Sigmoid colon (tissue), 7 donors: Measurements from ENCODE around the gene AURKB. TPM values are rescaled to one million over a fixed set of nuclear protein-coding genes. Genes with fewer than 3 reads are reported as not detected.

Experiments
- DNase-seq: peaks from one replicate; pipeline ENCODE4 v3.0.0-alpha.2; 2019
- H3K27ac ChIP-seq, 4 donors: fragments of 200-600 bp; sonication (generic); one replicate each; pipeline ENCODE4 v1.5.1; 2016 to 2019; ENCODE audit warnings: mild to moderate bottlenecking in 1 of 4
- H3K27me3 ChIP-seq, 3 donors: fragments of 200-600 bp; sonication (generic); one replicate each; pipeline ENCODE4 v1.5.1; 2019; ENCODE audit warnings: mild to moderate bottlenecking in 1 of 3
- H3K36me3 ChIP-seq, 4 donors: fragments of 200-600 bp; sonication (generic); one replicate each; pipeline ENCODE4 v1.5.1; 2016 to 2019
- H3K4me1 ChIP-seq, 4 donors: fragments of 200-600 bp; sonication (generic); one replicate each; pipeline ENCODE4 v1.5.1; 2017 to 2019
- H3K4me3 ChIP-seq, 4 donors: fragments of 200-600 bp; sonication (generic); one replicate each; pipeline ENCODE4 v1.5.1; 2017 to 2019; ENCODE audit warnings: mild to moderate bottlenecking in 2 of 4, moderate library complexity in 1 of 4
- H3K9me3 ChIP-seq, 4 donors: fragments of 200-600 bp in 3 of 4; sonication (generic) in 3 of 4; one replicate each; pipeline versions ENCODE4 v1.5.1 to v1.6.1; 2013 to 2019
- CTCF ChIP-seq, 4 experiments: fragments of 450-650 bp in 3 of 4; fragments of 200-600 bp in 1 of 4; IDR thresholded peaks; one replicate each; pipeline ENCODE4 v1.5.1; 2016 to 2019; ENCODE audit warnings: antibody characterized with exemption in 4 of 4, mild to moderate bottlenecking in 3 of 4, moderate library complexity in 2 of 4
- EP300 ChIP-seq, 4 donors: sonication (generic); formaldehyde crosslinking; IDR thresholded peaks; one replicate each; pipeline ENCODE4 v1.6.1; 2017; ENCODE audit warnings: antibody characterized with exemption in 4 of 4
- POLR2A ChIP-seq, 2 donors: fragments of 450-650 bp; IDR thresholded peaks; one replicate each; pipeline ENCODE4 v1.6.1; 2016; ENCODE audit warnings: antibody characterized with exemption in 2 of 2, mild to moderate bottlenecking in 2 of 2, moderate library complexity in 2 of 2
- POLR2AphosphoS5 ChIP-seq, 4 donors: sonication (generic); formaldehyde crosslinking; IDR thresholded peaks; one replicate each; pipeline ENCODE4 v1.6.1; 2017; ENCODE audit warnings: antibody characterized with exemption in 4 of 4
- WGBS, 2 donors: extraction: QIAGEN DNeasy Blood & Tissue Kit; methylation state at CpG; one replicate each; pipeline ENCODE4 v1.1.7; 2013; 5-methylcytosine and 5-hydroxymethylcytosine counted together
- intact Hi-C: fragments of 100-400 bp; cut with DNase I; formaldehyde crosslinking; loops from one replicate; pipeline ENCODE4 v1.15.1; 2023
- polyA plus RNA-seq, 3 donors: library from polyadenylated mRNA; stranded (reverse); fragments of 200-250 nt; gene quantifications; one replicate each; pipeline ENCODE4 v1.2.3, GENCODE V29; 2013
- total RNA-seq, 4 donors: library from RNA; depleted of rRNA; stranded (reverse); fragments of >200 nt; gene quantifications; one replicate each; pipeline ENCODE4 v1.1.0, GENCODE V29; 2016
- donor health status: healthy with polysubstance abuse.
- donor health status: Bipolar disorder and iron deficiency.
- donor health status: healthy.

The AURKB gene
- total and polyA plus RNA-seq, 7 donors, result 1.4 to 45.6 (median 3.3) TPM; not detected in 2

DNA sequence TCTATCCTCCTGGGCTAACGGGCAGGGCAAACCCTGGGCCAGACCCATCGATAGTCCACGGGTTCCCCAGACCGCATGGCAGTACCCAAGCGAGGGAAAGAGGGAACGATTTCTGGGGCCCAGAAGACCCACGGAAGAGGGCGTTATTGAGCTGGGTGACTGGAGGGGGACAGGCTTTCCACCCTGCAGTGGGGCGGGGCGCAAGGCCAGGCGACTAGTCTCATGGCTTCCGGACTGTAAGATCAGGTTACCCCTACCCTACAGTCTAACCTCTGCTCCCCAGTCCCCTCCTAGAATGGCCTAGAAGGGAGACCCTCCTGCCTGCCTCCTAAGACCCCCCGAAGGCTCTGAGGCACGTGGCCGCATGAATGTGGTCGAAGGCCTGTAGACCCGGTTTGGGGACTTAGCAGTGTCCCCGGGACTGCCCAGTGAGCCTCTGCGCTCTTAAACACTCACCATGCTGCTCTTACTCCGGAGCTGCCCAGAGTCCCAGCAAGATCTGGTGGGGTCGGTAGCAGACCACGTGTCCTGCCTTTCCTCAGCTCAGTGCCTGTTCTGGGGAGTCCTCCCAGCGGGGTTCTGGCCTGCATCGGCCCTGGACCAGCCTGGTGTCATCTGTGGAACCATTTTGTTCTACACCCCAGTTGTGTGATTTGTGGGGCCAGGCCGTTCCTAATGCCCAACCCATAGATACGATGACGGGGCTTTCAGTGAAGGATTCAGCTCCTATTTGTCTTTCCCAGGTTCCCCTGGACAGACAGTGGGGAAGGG lies 13.2 kb upstream of the AURKB start:
- peak; percentile 85 for DNase-seq
- Histone ChIP-seq H3K9me3 (no peaks in the 10 kb centered on the region), H3K27ac (peak overlapping the region; percentile 95 to 98 (median 96)), H3K27me3 (no peaks in the 10 kb centered on the region), H3K4me1 (peaks cover 0 to 42% (median 23%) of the 10 kb centered on the region in 4 donors), H3K36me3 (peaks cover 4 to 13% (median 10%) of the 10 kb centered on the region in 4 donors), H3K4me3 (peak overlapping the region; percentile 45 to 71 (median 66))
- WGBS, 2 donors, result 5 to 15% methylated on average over 27 of the region's 27 CpGs
- intact Hi-C loops, result loop anchor here (1.0 to 5.0 kb wide), 3 partner anchors 25 to 86 kb away; partner anchors contain the start of genes CTC1 and VAMP2
- TF ChIP-seq POLR2A (IDR thresholded peaks at IDR 0.05) (no peak), CTCF (IDR thresholded peaks at IDR 0.05) (no peak), EP300 (IDR thresholded peaks at IDR 0.05) (no peak), POLR2AphosphoS5 (IDR thresholded peaks at IDR 0.05) (no peak)

DNA sequence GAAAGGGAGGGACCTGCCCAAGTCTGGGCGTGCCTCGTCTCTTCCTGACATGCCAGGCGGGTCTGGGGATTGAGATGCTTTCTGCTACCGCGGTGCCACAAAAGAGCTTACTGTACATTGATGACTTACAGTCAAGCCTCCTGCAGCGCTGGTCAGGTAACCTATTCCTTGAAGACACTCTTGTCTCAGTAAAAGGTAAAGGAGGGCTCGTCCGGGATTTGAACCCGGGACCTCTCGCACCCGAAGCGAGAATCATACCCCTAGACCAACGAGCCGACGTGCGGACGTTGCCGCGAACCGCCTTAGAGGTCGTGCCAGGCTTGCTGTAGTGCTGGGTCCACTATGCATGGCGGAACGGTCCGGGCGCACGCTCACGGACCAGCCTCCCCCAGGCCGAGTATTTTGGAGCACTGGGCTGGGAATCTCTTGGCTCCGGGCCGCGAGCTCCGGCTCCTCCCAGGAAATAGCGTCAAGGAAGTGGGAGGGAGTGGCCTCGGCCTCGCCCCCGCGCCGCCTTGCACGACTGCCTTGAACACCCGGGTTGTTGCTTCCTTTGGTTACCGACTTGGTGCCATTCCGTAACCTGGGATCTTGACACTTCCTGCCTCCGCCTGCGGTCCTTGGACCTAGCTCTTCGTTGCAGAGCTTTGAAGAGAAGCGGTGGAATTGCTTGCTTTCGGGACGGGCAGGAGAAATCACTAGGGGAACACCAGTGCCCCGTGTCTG lies 12.4 kb upstream of the AURKB start:
- Histone ChIP-seq H3K4me3 (peak overlapping the region; percentile 45 to 71 (median 66)), H3K27ac (peak overlapping the region; percentile 95 to 98 (median 96)), H3K36me3 (peaks cover 0 to 6% (median 3%) of the 10 kb centered on the region in 4 donors), H3K27me3 (no peaks in the 10 kb centered on the region), H3K9me3 (no peaks in the 10 kb centered on the region), H3K4me1 (peaks cover 0 to 42% (median 23%) of the 10 kb centered on the region in 4 donors)
- WGBS, 2 donors, result 0% methylated on average over 49 of the region's 49 CpGs
- intact Hi-C loops, result loop anchor here (1.0 to 5.0 kb wide), 4 partner anchors 26 to 103 kb away; partner anchors contain the start of genes CTC1 and VAMP2
- peak; percentile 98 for DNase-seq
- TF ChIP-seq POLR2A (IDR thresholded peaks at IDR 0.05), result peak; percentile 57 to 80
- TF ChIP-seq EP300 (IDR thresholded peaks at IDR 0.05), result peak in 1 of 4 donors; percentile 45
- peak; percentile 92 to 94 (median 92) for TF ChIP-seq POLR2AphosphoS5 (IDR thresholded peaks at IDR 0.05)
- TF ChIP-seq CTCF (IDR thresholded peaks at IDR 0.05), result no peak

DNA sequence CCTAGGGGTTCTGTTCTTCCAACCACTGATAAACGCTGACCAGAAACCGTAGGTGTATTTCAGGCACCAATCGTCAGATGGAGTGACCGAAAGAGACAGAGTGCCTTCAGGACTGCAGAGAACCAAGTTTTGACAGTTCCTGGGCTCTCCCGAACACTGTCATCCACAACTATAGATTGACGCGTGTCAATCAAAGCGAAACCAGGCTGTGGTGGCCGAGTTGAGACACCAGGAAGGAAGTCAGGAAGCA lies 11.9 kb upstream of the AURKB start:
- no peaks in the 10 kb centered on the region for H3K27me3 ChIP-seq
- intact Hi-C loops, result loop anchor here (1.0 to 5.0 kb wide), 3 partner anchors 60 to 103 kb away; partner anchors contain the start of gene VAMP2
- peaks cover 0 to 1% (median 0%) of the 10 kb centered on the region in 4 donors for H3K36me3 ChIP-seq
- H3K4me3 ChIP-seq, result peak overlapping the region; percentile 45 to 71 (median 66)
- no peak for DNase-seq
- H3K4me1 ChIP-seq, result peaks cover 0 to 42% (median 22%) of the 10 kb centered on the region in 4 donors
- H3K27ac ChIP-seq, result peak overlapping the region; percentile 95 to 98 (median 96)
- TF ChIP-seq CTCF (IDR thresholded peaks at IDR 0.05) (no peak), POLR2AphosphoS5 (IDR thresholded peaks at IDR 0.05) (peak in 1 of 4 donors; percentile 14), EP300 (IDR thresholded peaks at IDR 0.05) (peak in 1 of 4 donors; percentile 38), POLR2A (IDR thresholded peaks at IDR 0.05) (no peak)
- 0 to 1% methylated on average over 9 of the region's 9 CpGs for WGBS, 2 donors
- H3K9me3 ChIP-seq, result no peaks in the 10 kb centered on the region

GRCh38 chr17:8221663-8222379 lies 11.4 kb upstream of the AURKB start:
- Histone ChIP-seq H3K36me3 (no peaks in the 10 kb centered on the region), H3K9me3 (no peaks in the 10 kb centered on the region), H3K4me3 (peak overlapping the region; percentile 45 to 71 (median 66)), H3K4me1 (peaks cover 0 to 38% (median 17%) of the 10 kb centered on the region in 4 donors), H3K27me3 (no peaks in the 10 kb centered on the region), H3K27ac (peak overlapping the region; percentile 95 to 98 (median 96))
- intact Hi-C loops, result loop anchor here (1.0 to 5.0 kb wide), 5 partner anchors 32 to 103 kb away; partner anchors contain the start of genes BORCS6 and VAMP2
- DNase-seq, result peak; percentile 92
- WGBS, 2 donors, result 0 to 1% methylated on average over 40 of the region's 40 CpGs
- no peak for TF ChIP-seq POLR2A (IDR thresholded peaks at IDR 0.05)
- no peak for TF ChIP-seq EP300 (IDR thresholded peaks at IDR 0.05)
- peak in 1 of 4 donors; percentile 2 for TF ChIP-seq POLR2AphosphoS5 (IDR thresholded peaks at IDR 0.05)
